HepG2 (cell line): ENCODE results near the gene ZBTB9. TPM values are rescaled to one million over a fixed set of nuclear protein-coding genes. Genes with fewer than 3 reads are reported as not detected.
"Not testable (repeated sequence)": the region's sequence is repeated elsewhere in the genome, so short reads cannot be mapped to it uniquely, and the experiment has no call there.

Experiments
- ATAC-seq: fragments of 200-7000 bp; cut with Tn5 transposase; 3 replicates; pipeline ENCODE4 v1.9.1; 2020; ENCODE audit warnings: mild to moderate bottlenecking, moderate library complexity
- BruUV-seq: library from RNA; stranded (reverse); fragments of 400-500 nt; replicated peaks from 2 replicates; lab custom pipeline; 2021; lab: Mats Ljungman, UMichigan
- CTCF ChIA-PET: fragments of 300-600 bp; formaldehyde crosslinking; extraction: SDS; loops from one replicate; lab custom pipeline; 2021; ENCODE audit warnings: low total read pairs, inconsistent platforms, low intra/inter-chr PET ratio; lab: Yijun Ruan, JAX
- POLR2A ChIA-PET: fragments of 350-600 bp; sonication (Branson Sonifier 250); formaldehyde crosslinking; loops from one replicate; lab custom pipeline; 2020; ENCODE audit warnings: antibody characterized with exemption, inconsistent platforms; lab: Yijun Ruan, JAX
- DNase-seq: peaks from one replicate; pipeline ENCODE4 v3.0.0-alpha.2; 2015; ENCODE audit warnings: low spot score
- FAIRE-seq: peaks from 3 replicates; lab custom pipeline; 2011; peaks lifted over from hg19 to GRCh38; lab: Jason Lieb, UNC
- H2AFZ ChIP-seq: one replicate; pipeline ENCODE4 v1.6.1; 2011; ENCODE audit warnings: low read length, inconsistent platforms
- H3K27ac ChIP-seq: fragments of 300-600 bp; 3 replicates; pipeline ENCODE4 v1.8.0; 2011; ENCODE audit warnings: mixed run types, mild to moderate bottlenecking, mixed read lengths, low read length, inconsistent platforms; ENCODE audit not compliant: insufficient read depth; ENCODE audit errors: extremely low read length
- H3K27me3 ChIP-seq, 2 experiments: fragments of 200-600 bp in 1 of 2; 2 replicates in 1 of 2; 3 replicates in 1 of 2; pipeline versions ENCODE4 v1.6.0 to v1.8.0; 2011; ENCODE audit warnings: low read length in 2 of 2, mild to moderate bottlenecking in 2 of 2, moderate library complexity in 2 of 2, inconsistent platforms in 1 of 2; ENCODE audit not compliant: insufficient read depth in 2 of 2, control insufficient read depth in 1 of 2
- H3K36me3 ChIP-seq, 2 experiments: fragments of 200-600 bp in 1 of 2; replicated peaks in 1 of 2; 2 replicates in 1 of 2; 3 replicates in 1 of 2; pipeline versions ENCODE4 v1.5.1 to v1.8.0; 2011; ENCODE audit warnings: low read length in 2 of 2, inconsistent platforms in 1 of 2; ENCODE audit not compliant: insufficient read depth in 2 of 2, control insufficient read depth in 1 of 2
- H3K4me1 ChIP-seq: 2 replicates; pipeline ENCODE4 v1.5.1; 2012; ENCODE audit warnings: low read length, inconsistent platforms; ENCODE audit not compliant: insufficient read depth
- H3K4me2 ChIP-seq: 2 replicates; pipeline ENCODE4 v1.6.0; 2011; ENCODE audit warnings: low read depth, low read length, inconsistent platforms
- H3K4me3 ChIP-seq, 3 experiments: fragments of 200-600 bp in 1 of 3; sonication (generic), shearing (Covaris generic) in 1 of 3; replicated peaks in 1 of 3; 2 replicates each; pipeline ENCODE4 v1.5.1; 2011 to 2016; ENCODE audit warnings: low read length in 3 of 3, inconsistent platforms in 2 of 3, low read depth in 2 of 3, mild to moderate bottlenecking in 2 of 3, control low read depth in 1 of 3, mixed read lengths in 1 of 3; ENCODE audit not compliant: insufficient read depth in 1 of 3
- H3K79me2 ChIP-seq: one replicate; pipeline ENCODE4 v1.6.1; 2011; ENCODE audit warnings: low read length, inconsistent platforms; ENCODE audit not compliant: insufficient read depth
- H3K9ac ChIP-seq: 2 replicates; pipeline ENCODE4 v1.6.0; 2011; ENCODE audit warnings: mild to moderate bottlenecking, low read depth, low read length, inconsistent platforms; ENCODE audit not compliant: insufficient read depth
- H3K9me3 ChIP-seq: 2 replicates; pipeline ENCODE4 v1.5.1; 2012; ENCODE audit warnings: mild to moderate bottlenecking, low read length
- H4K20me1 ChIP-seq: 2 replicates; pipeline ENCODE4 v1.6.0; 2011; ENCODE audit warnings: inconsistent platforms, mild to moderate bottlenecking, low read length, moderate library complexity; ENCODE audit not compliant: insufficient read depth
- STAG1 ChIP-seq: sonication (generic); formaldehyde crosslinking; IDR thresholded peaks from 2 replicates; pipeline ENCODE4 v1.4.0; 2020; ENCODE audit warnings: missing genetic modification reagents
- ZNF17 ChIP-seq: sonication (generic); formaldehyde crosslinking; IDR thresholded peaks from 2 replicates; pipeline ENCODE4 v1.5.0; 2020; ENCODE audit warnings: mild to moderate bottlenecking, missing genetic modification reagents
- WGBS: methylation state at CpG from one replicate; pipeline ENCODE4 v1.1.6; 2017; ENCODE audit warnings: low lambda C conversion rate; 5-methylcytosine and 5-hydroxymethylcytosine counted together
- in situ Hi-C: cut with HindIII; loops from 2 replicates; pipeline ENCODE4 v1.10.0; 2017; ENCODE audit warnings: low pct_unique_long_range_greater_than_20kb; ENCODE audit not compliant: extremely low pct_ligation_motif_present
- intact Hi-C: fragments of 100-400 bp; cut with micrococcal nuclease; formaldehyde crosslinking; loops from one replicate; pipeline ENCODE4 v1.10.0; 2022; ENCODE audit not compliant: unreplicated experiment
- polyA plus RNA-seq, 8 experiments: library from polyadenylated mRNA; depleted of rRNA in 3 of 8; stranded (reverse) in 7 of 8; unstranded in 1 of 8; fragments of >200 nt; fragmentation: Illumina TruSeq in 4 of 8; extraction: Trizol in 4 of 8; gene quantifications; 2 replicates each; pipeline versions ENCODE4 v1.2.1 to v1.2.3, GENCODE V29; 2011 to 2016; ENCODE audit warnings: low read depth in 4 of 8, missing spikeins in 1 of 8, mixed read lengths in 1 of 8; ENCODE audit not compliant: insufficient read depth in 1 of 8
- total RNA-seq, 5 experiments: library from RNA; depleted of rRNA; stranded (reverse); fragments of >200 nt; fragmentation: Illumina TruSeq; extraction: Trizol; gene quantifications; 2 replicates each; pipeline ENCODE4 v1.2.3, GENCODE V29; 2016; ENCODE audit warnings: low read depth in 1 of 5

ZBTB9 gene
- total and polyA plus RNA-seq, 2 of the 13 experiments (the other 11 are each of a cell fraction or from before 2014, with no cell fraction given): 5.3 to 9.2 TPM

DNA sequence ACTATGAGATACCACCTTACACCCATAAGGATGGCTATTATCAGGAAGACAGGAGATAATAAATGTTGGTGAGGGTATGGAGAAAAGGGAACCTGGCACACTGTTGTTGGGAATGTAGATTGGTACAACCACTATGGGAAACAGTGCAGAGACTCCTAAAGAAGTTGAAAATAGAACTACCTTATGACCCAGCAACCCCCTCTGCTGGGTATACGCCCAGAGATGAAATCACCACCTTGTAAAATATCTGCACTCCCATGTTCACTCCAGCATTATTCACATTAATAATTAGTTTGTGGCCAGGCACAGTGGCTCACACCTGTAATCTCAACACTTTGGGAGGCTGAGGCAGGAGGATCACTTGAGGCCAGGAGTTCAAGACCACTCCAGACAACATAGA, 26.8 kb downstream of the ZBTB9 start:
- no TSS peak for BruUV-seq

DNA sequence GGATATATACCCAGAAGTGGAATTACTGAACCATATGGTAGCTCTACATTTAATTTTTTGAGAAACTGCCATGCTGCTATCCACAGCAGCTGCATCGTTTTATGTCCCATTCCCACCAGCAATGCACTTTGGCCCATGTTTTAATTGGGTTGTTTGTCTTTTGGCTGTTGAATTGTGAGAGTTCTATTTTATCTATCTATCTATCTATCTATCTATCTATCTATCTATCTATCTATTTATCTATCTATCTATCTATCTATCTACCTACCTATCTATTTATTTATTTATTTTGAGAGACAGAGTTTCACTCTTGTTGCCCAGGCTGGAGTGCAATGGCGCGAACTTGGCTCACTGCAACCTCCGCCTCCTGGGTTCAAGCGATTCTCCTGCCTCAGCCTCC, 28.2 kb downstream of the ZBTB9 start:
- H3K9me3 ChIP-seq, H3K4me3 ChIP-seq, H3K79me2 ChIP-seq, in situ Hi-C loops, ATAC-seq, intact Hi-C loops, H3K36me3 ChIP-seq, H4K20me1 ChIP-seq, H3K4me2 ChIP-seq, DNase-seq, H3K4me1 ChIP-seq, H3K9ac ChIP-seq, H2AFZ ChIP-seq, BruUV-seq, FAIRE-seq, POLR2A ChIA-PET, H3K27me3 ChIP-seq, H3K27ac ChIP-seq, CTCF ChIA-PET: not testable (repeated sequence)
- WGBS: 67% methylated on average over 5 of the region's 5 CpGs

More for the DNA sequence above, 26.8 kb downstream of the ZBTB9 start:
- DNase-seq: no peak
- H3K4me1 ChIP-seq: no peaks in the 10 kb centered on the region
- ATAC-seq: 0 out of 3 replicates have a peak, but pooled peaks have one; percentile 46
- peaks cover 0 to 4% of the 10 kb centered on the region in 2 experiments; a peak in 2 of 5 replicates for H3K27me3 ChIP-seq
- ChIA-PET CTCF (no interaction called here), POLR2A (no interaction called here)
- intact Hi-C loops: no loop called here
- peak; percentile 22; the same call in 1 of the 2 replicates for TF ChIP-seq STAG1 (CRISPR knock-in tag)
- no peak for TF ChIP-seq ZNF17 (CRISPR knock-in tag)
- H3K9me3 ChIP-seq: no peaks in the 10 kb centered on the region
- H2AFZ ChIP-seq: no peak overlapping the region
- H3K9ac ChIP-seq: no peak overlapping the region
- H4K20me1 ChIP-seq: no peaks in the 10 kb centered on the region
- no peak overlapping the region for H3K4me3 ChIP-seq
- FAIRE-seq: no peak
- H3K79me2 ChIP-seq: no peaks in the 10 kb centered on the region
- 6% methylated on average over 1 of the region's 1 CpG for WGBS
- no peak overlapping the region for H3K4me2 ChIP-seq
- no peak overlapping the region for H3K27ac ChIP-seq
- H3K36me3 ChIP-seq: no peaks in the 10 kb centered on the region
- in situ Hi-C loops: no loop called here
